Measurements from ENCODE around the gene TMTC1.

- no peak for TF ChIP-seq POLR2A (IDR thresholded peaks at IDR 0.05)
- TF ChIP-seq CTCF (IDR thresholded peaks at IDR 0.05): no peak
Observed at GRCh38 chr12:29505122-29505521, 278.6 kb downstream of the TMTC1 start.
